HUES6 (cell line): ENCODE measurements around the gene EBF3.

ENCODE experiments used
- H3K27ac ChIP-seq: 2 replicates; pipeline ENCODE4 v1.7.0; 2013; ENCODE audit warnings: low read depth, mild to moderate bottlenecking, low read length, inconsistent platforms
- H3K27me3 ChIP-seq: 2 replicates; pipeline ENCODE4 v1.6.1; 2013; ENCODE audit warnings: low read length; ENCODE audit not compliant: control insufficient read depth, insufficient read depth
- H3K36me3 ChIP-seq: 2 replicates; pipeline ENCODE4 v1.6.1; 2013; ENCODE audit warnings: low read length; ENCODE audit not compliant: control insufficient read depth, insufficient read depth
- H3K4me1 ChIP-seq: 2 replicates; pipeline ENCODE4 v1.6.1; 2013; ENCODE audit warnings: low read length; ENCODE audit not compliant: control insufficient read depth, insufficient read depth
- H3K4me3 ChIP-seq: 2 replicates; pipeline ENCODE4 v1.5.1; 2013; ENCODE audit warnings: low read depth, low read length
- H3K9ac ChIP-seq: one replicate; pipeline ENCODE4 v1.6.1; 2013; ENCODE audit warnings: mild to moderate bottlenecking, low read length
- H3K9me3 ChIP-seq: 2 replicates; pipeline ENCODE4 v1.6.1; 2013; ENCODE audit warnings: low read depth, low read length; ENCODE audit not compliant: control insufficient read depth, insufficient read depth

The EBF3 gene

GRCh38 chr10:129933456-129934092 is 30.5 kb downstream of the EBF3 start:
- Histone ChIP-seq H3K36me3 (no peaks in the 10 kb centered on the region), H3K27me3 (no peaks in the 10 kb centered on the region), H3K4me3 (no peak overlapping the region), H3K9me3 (no peaks in the 10 kb centered on the region), H3K27ac (no peak overlapping the region), H3K4me1 (peaks cover 3% of the 10 kb centered on the region; the same call in 1 of the 2 replicates), H3K9ac (no peak overlapping the region)

- Histone ChIP-seq H3K27me3 (no peaks in the 10 kb centered on the region), H3K4me1 (peaks cover 7% of the 10 kb centered on the region; the same call in 1 of the 2 replicates), H3K27ac (no peak overlapping the region), H3K9ac (no peak overlapping the region), H3K9me3 (no peaks in the 10 kb centered on the region), H3K4me3 (no peak overlapping the region), H3K36me3 (no peaks in the 10 kb centered on the region)
Measured at GRCh38 chr10:129932751-129933433, 31.2 kb downstream of the EBF3 start.

- H3K9me3 ChIP-seq = no peaks in the 10 kb centered on the region
- no peak overlapping the region for H3K4me3 ChIP-seq
- H3K27ac ChIP-seq = no peak overlapping the region
- peaks cover 7% of the 10 kb centered on the region; the same call in 1 of the 2 replicates for H3K4me1 ChIP-seq
- H3K27me3 ChIP-seq = no peaks in the 10 kb centered on the region
- H3K36me3 ChIP-seq = no peaks in the 10 kb centered on the region
- H3K9ac ChIP-seq = no peak overlapping the region
Measured at GRCh38 chr10:129932182-129932581, 31.9 kb downstream of the EBF3 start.

- no peaks in the 10 kb centered on the region for H3K36me3 ChIP-seq
- no peak overlapping the region for H3K27ac ChIP-seq
- no peak overlapping the region for H3K4me3 ChIP-seq
- no peaks in the 10 kb centered on the region for H3K27me3 ChIP-seq
- H3K4me1 ChIP-seq = peaks cover 7% of the 10 kb centered on the region; the same call in 1 of the 2 replicates
- no peak overlapping the region for H3K9ac ChIP-seq
- no peaks in the 10 kb centered on the region for H3K9me3 ChIP-seq
Measured at GRCh38 chr10:129929343-129930292, 34.5 kb downstream of the EBF3 start.

GRCh38 chr10:129927351-129928120 is 36.5 kb downstream of the EBF3 start:
- H3K4me1 ChIP-seq = peaks cover 7% of the 10 kb centered on the region; the same call in 1 of the 2 replicates
- no peaks in the 10 kb centered on the region for H3K27me3 ChIP-seq
- no peaks in the 10 kb centered on the region for H3K9me3 ChIP-seq
- H3K27ac ChIP-seq = no peak overlapping the region
- H3K36me3 ChIP-seq = no peaks in the 10 kb centered on the region
- H3K4me3 ChIP-seq = no peak overlapping the region
- no peak overlapping the region for H3K9ac ChIP-seq

GRCh38 chr10:129926066-129927055 is 37.7 kb downstream of the EBF3 start:
- no peak overlapping the region for H3K4me3 ChIP-seq
- no peaks in the 10 kb centered on the region for H3K36me3 ChIP-seq
- H3K27me3 ChIP-seq = no peaks in the 10 kb centered on the region
- H3K9ac ChIP-seq = no peak overlapping the region
- peaks cover 7% of the 10 kb centered on the region; the same call in 1 of the 2 replicates for H3K4me1 ChIP-seq
- no peak overlapping the region for H3K27ac ChIP-seq
- no peaks in the 10 kb centered on the region for H3K9me3 ChIP-seq

GRCh38 chr10:129924375-129925085 is 39.5 kb downstream of the EBF3 start:
- H3K9ac ChIP-seq = no peak overlapping the region
- H3K36me3 ChIP-seq = no peaks in the 10 kb centered on the region
- no peak overlapping the region for H3K27ac ChIP-seq
- H3K4me3 ChIP-seq = no peak overlapping the region
- H3K27me3 ChIP-seq = no peaks in the 10 kb centered on the region
- H3K4me1 ChIP-seq = peaks cover 7% of the 10 kb centered on the region; the same call in 1 of the 2 replicates
- H3K9me3 ChIP-seq = no peaks in the 10 kb centered on the region

GRCh38 chr10:129922598-129923123 is 41.4 kb downstream of the EBF3 start:
- Histone ChIP-seq H3K27ac (no peak overlapping the region), H3K36me3 (no peaks in the 10 kb centered on the region), H3K9me3 (no peaks in the 10 kb centered on the region), H3K9ac (no peak overlapping the region), H3K4me3 (no peak overlapping the region), H3K27me3 (no peaks in the 10 kb centered on the region), H3K4me1 (no peaks in the 10 kb centered on the region; the same call in 1 of the 2 replicates)
